Adipocyte (in vitro differentiated cells): ENCODE measurements around the gene SFI1.

Source experiments
- DNase-seq: peaks from one replicate; pipeline ENCODE4 v3.0.0-alpha.2; 2015; ENCODE audit warnings: low read depth
- H3K27me3 ChIP-seq: replicated peaks from 2 replicates; pipeline ENCODE4 v1.7.0; 2013; ENCODE audit warnings: mild to moderate bottlenecking, low read length, moderate library complexity; ENCODE audit not compliant: control insufficient read depth, insufficient read depth
- H3K36me3 ChIP-seq: 2 replicates; pipeline ENCODE4 v1.7.0; 2013; ENCODE audit warnings: low read length, mild to moderate bottlenecking, moderate library complexity; ENCODE audit not compliant: control insufficient read depth, insufficient read depth, severe bottlenecking
- H3K4me1 ChIP-seq: 2 replicates; pipeline ENCODE4 v1.7.0; 2013; ENCODE audit warnings: mild to moderate bottlenecking, low read length, moderate library complexity; ENCODE audit not compliant: control insufficient read depth, insufficient read depth
- H3K4me3 ChIP-seq: 2 replicates; pipeline ENCODE4 v1.7.0; 2013; ENCODE audit warnings: mild to moderate bottlenecking, low read length, moderate library complexity
- H3K9ac ChIP-seq: 2 replicates; pipeline ENCODE4 v1.7.0; 2013; ENCODE audit warnings: mild to moderate bottlenecking, low read length, moderate library complexity
- H3K9me3 ChIP-seq: 2 replicates; pipeline ENCODE4 v1.7.0; 2013; ENCODE audit warnings: mild to moderate bottlenecking, low read length, moderate library complexity; ENCODE audit not compliant: control insufficient read depth

Gene SFI1

GRCh38 chr22:31602259-31602952, 106.1 kb downstream of the SFI1 start:
- Histone ChIP-seq H3K36me3 (no peaks in the 10 kb centered on the region), H3K4me3 (no peak overlapping the region), H3K9ac (peak overlapping the region; percentile 40), H3K9me3 (no peaks in the 10 kb centered on the region), H3K27me3 (no peaks in the 10 kb centered on the region), H3K4me1 (peaks cover 20% of the 10 kb centered on the region)
- DNase-seq: peak; percentile 94

- DNase-seq: no peak
- no peaks in the 10 kb centered on the region for H3K9me3 ChIP-seq
- no peaks in the 10 kb centered on the region for H3K36me3 ChIP-seq
- peak overlapping the region; percentile 40 for H3K9ac ChIP-seq
- no peaks in the 10 kb centered on the region for H3K27me3 ChIP-seq
- H3K4me3 ChIP-seq: no peak overlapping the region
- H3K4me1 ChIP-seq: peaks cover 20% of the 10 kb centered on the region
These were observed 106.8 kb downstream of the SFI1 start for GRCh38 chr22:31603081-31603525.

- H3K9ac ChIP-seq: no peak overlapping the region
- H3K9me3 ChIP-seq: no peaks in the 10 kb centered on the region
These were observed 107.2 kb downstream of the SFI1 start for GRCh38 chr22:31603574-31603973.

GRCh38 chr22:31604137-31604705, 107.9 kb downstream of the SFI1 start:
- Histone ChIP-seq H3K27me3 (no peaks in the 10 kb centered on the region), H3K36me3 (no peaks in the 10 kb centered on the region), H3K9me3 (no peaks in the 10 kb centered on the region), H3K4me1 (peaks cover 20% of the 10 kb centered on the region), H3K9ac (no peak overlapping the region), H3K4me3 (no peak overlapping the region)
- no peak for DNase-seq

More at GRCh38 chr22:31603574-31603973, 107.2 kb downstream of the SFI1 start:
- peaks cover 20% of the 10 kb centered on the region for H3K4me1 ChIP-seq
- no peaks in the 10 kb centered on the region for H3K36me3 ChIP-seq
- DNase-seq: no peak
- no peak overlapping the region for H3K4me3 ChIP-seq
- H3K27me3 ChIP-seq: no peaks in the 10 kb centered on the region

GRCh38 chr22:31604746-31605705, 108.7 kb downstream of the SFI1 start:
- no peaks in the 10 kb centered on the region for H3K9me3 ChIP-seq
- no peak overlapping the region for H3K4me3 ChIP-seq
- no peaks in the 10 kb centered on the region for H3K36me3 ChIP-seq
- no peaks in the 10 kb centered on the region for H3K27me3 ChIP-seq
- DNase-seq: no peak
- peaks cover 20% of the 10 kb centered on the region for H3K4me1 ChIP-seq
- H3K9ac ChIP-seq: no peak overlapping the region

- H3K9ac ChIP-seq: no peak overlapping the region
- no peak for DNase-seq
- peaks cover 20% of the 10 kb centered on the region for H3K4me1 ChIP-seq
- H3K27me3 ChIP-seq: no peaks in the 10 kb centered on the region
- no peaks in the 10 kb centered on the region for H3K9me3 ChIP-seq
- no peak overlapping the region for H3K4me3 ChIP-seq
- H3K36me3 ChIP-seq: no peaks in the 10 kb centered on the region
These were observed 109.7 kb downstream of the SFI1 start for GRCh38 chr22:31605851-31606585.

GRCh38 chr22:31607696-31608095, 111.4 kb downstream of the SFI1 start:
- H3K4me1 ChIP-seq: peaks cover 7% of the 10 kb centered on the region
- DNase-seq: no peak
- H3K4me3 ChIP-seq: no peak overlapping the region
- H3K27me3 ChIP-seq: no peaks in the 10 kb centered on the region
- H3K9me3 ChIP-seq: no peaks in the 10 kb centered on the region
- no peaks in the 10 kb centered on the region for H3K36me3 ChIP-seq
- H3K9ac ChIP-seq: no peak overlapping the region

- DNase-seq: no peak
- no peaks in the 10 kb centered on the region for H3K36me3 ChIP-seq
These were observed 113.4 kb downstream of the SFI1 start for GRCh38 chr22:31609716-31610115.

GRCh38 chr22:31610611-31611010, 114.3 kb downstream of the SFI1 start:
- no peak overlapping the region for H3K9ac ChIP-seq
- no peak overlapping the region for H3K4me3 ChIP-seq
- DNase-seq: no peak
- H3K9me3 ChIP-seq: no peaks in the 10 kb centered on the region
- peaks cover 7% of the 10 kb centered on the region for H3K4me1 ChIP-seq
- H3K27me3 ChIP-seq: no peaks in the 10 kb centered on the region
- no peaks in the 10 kb centered on the region for H3K36me3 ChIP-seq

More at GRCh38 chr22:31609716-31610115, 113.4 kb downstream of the SFI1 start:
- Histone ChIP-seq H3K4me1 (no peaks in the 10 kb centered on the region), H3K9me3 (no peaks in the 10 kb centered on the region), H3K9ac (no peak overlapping the region), H3K27me3 (no peaks in the 10 kb centered on the region), H3K4me3 (no peak overlapping the region)

- no peak for DNase-seq
- H3K9me3 ChIP-seq: no peaks in the 10 kb centered on the region
- H3K36me3 ChIP-seq: no peaks in the 10 kb centered on the region
These were observed 114.9 kb downstream of the SFI1 start for GRCh38 chr22:31611061-31611760.

More at GRCh38 chr22:31611061-31611760, 114.9 kb downstream of the SFI1 start:
- Histone ChIP-seq H3K9ac (no peak overlapping the region), H3K4me1 (peaks cover 11% of the 10 kb centered on the region), H3K27me3 (no peaks in the 10 kb centered on the region), H3K4me3 (no peak overlapping the region)
